ENCODE results near the gene BCORL1.

DNA sequence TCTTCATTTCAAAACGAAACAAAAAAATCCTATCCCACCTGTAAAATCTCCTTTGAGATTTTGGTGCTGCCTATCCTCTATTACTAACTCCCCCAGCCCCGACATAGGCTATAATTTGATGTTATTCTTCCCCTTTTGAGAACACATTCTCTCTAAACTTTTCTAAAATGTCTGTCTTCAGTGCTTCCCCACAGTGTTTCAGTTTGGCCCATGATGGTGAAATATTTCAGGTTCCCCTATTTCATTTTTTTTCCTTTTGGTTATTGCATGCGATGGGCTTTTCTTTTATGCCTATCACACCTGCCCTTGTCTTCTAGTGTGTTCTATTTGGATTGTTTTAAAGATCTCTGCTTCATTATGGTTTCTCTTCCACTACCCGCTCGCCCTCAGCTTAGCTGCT, 14.7 kb downstream of the BCORL1 start:
- TF ChIP-seq CTCF (conservative IDR thresholded peaks at IDR 0.05) (no peak), EZH2 (IDR thresholded peaks at IDR 0.05; ENCODE audit: low read depth) (no peak)
